ENCODE data around the gene GSTO1. TPM values are rescaled to one million over a fixed set of nuclear protein-coding genes. Genes with fewer than 3 reads are reported as not detected.

Gene GSTO1
- total RNA-seq, 1 donor from 2014 or later, result 195 TPM

DNA sequence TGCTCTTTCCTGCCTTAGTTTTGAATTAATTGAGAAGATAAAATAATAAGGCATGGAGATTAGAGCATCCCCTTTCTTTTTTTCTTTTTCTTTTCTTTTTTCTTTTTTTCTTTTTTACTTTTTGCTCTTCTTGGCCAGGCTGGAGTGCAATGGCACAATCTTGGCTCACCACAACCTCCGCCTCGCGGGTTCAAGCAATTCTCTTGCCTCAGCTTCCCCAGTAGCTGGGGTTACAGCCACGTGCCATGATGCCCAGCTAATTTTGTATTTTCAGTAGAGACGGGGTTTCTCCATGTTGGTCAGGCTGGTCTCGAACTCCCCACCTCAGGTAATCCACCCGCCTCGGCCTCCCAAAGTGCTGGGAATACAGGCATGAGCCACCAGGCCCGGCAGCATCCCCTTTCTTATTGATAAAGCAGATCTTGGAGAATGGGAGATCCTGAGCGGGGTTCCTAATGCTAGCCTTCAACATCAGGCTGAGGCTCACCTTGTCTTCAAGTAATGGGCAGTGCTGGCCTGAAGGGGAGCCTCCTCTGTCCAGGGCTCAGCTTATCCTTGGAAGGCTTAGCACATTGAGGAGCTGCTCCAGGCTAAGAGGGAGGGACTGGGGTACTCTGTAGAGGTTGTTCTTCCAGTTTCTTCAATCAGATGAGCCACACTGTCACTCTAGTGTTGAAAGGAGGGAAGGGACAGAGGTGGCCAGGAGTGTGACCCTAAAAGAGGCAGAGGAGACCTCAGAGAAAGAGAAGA, 42.2 kb downstream of the GSTO1 start:
- H3K4me3 ChIP-seq (ENCODE audit: low read depth, low read length), result no peak overlapping the region
- TF ChIP-seq, protein P1, sequence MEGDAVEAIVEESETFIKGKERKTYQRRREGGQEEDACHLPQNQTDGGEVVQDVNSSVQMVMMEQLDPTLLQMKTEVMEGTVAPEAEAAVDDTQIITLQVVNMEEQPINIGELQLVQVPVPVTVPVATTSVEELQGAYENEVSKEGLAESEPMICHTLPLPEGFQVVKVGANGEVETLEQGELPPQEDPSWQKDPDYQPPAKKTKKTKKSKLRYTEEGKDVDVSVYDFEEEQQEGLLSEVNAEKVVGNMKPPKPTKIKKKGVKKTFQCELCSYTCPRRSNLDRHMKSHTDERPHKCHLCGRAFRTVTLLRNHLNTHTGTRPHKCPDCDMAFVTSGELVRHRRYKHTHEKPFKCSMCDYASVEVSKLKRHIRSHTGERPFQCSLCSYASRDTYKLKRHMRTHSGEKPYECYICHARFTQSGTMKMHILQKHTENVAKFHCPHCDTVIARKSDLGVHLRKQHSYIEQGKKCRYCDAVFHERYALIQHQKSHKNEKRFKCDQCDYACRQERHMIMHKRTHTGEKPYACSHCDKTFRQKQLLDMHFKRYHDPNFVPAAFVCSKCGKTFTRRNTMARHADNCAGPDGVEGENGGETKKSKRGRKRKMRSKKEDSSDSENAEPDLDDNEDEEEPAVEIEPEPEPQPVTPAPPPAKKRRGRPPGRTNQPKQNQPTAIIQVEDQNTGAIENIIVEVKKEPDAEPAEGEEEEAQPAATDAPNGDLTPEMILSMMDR (conservative IDR thresholded peaks at IDR 0.05; ENCODE audit: low read depth, low read length), result no peak
- no peak for DNase-seq (ENCODE audit: low read depth)

DNA sequence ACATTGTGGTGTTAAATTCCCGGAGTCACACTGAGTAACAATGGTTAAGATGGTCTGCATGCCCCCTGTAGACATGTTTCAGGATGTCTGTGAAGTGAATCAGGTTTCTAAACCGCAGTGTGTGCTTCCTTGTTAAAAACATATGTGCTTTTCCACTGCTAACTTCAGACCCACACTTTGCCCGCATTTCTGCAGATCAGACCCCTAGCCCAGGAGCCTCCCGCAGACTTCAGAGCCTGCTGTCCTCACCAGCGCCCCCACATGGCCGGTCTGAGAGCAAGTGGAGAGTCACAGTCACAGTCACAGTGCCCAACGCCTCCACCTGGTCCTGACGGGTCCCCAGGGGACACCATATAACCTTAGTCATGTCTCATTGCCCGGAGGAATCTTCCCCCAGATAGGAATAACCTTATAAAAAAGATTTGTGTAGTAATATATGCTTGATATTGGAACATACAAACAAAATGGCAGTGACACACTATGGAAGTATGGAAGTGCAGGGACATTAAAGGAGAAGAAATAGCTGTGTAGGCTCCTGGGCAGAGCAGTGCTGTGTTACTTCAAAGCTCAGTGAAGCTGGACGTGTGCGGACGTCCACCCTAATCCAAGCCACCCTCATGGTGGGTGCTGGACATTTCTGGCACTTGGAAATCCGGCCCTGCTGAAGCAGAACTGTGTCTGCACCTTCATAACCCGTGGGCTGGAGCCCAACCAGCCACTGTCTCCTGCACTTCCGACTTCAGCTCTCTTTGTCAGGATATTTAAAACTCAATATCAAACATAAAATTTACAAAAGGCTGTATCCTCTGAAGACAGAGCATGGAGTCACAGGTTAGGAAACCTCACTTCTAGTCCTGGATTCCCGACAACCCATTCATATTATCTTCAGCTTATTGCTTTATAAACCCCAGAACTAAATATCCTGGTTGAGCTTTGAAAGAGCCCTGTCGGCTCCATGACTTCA, 43.3 kb downstream of the GSTO1 start:
- TF ChIP-seq, protein P1 (conservative IDR thresholded peaks at IDR 0.05; ENCODE audit: low read depth, low read length), result peak; percentile 59
- DNase-seq (ENCODE audit: low read depth), result no peak
- no peak overlapping the region for H3K4me3 ChIP-seq (ENCODE audit: low read depth, low read length)

DNA sequence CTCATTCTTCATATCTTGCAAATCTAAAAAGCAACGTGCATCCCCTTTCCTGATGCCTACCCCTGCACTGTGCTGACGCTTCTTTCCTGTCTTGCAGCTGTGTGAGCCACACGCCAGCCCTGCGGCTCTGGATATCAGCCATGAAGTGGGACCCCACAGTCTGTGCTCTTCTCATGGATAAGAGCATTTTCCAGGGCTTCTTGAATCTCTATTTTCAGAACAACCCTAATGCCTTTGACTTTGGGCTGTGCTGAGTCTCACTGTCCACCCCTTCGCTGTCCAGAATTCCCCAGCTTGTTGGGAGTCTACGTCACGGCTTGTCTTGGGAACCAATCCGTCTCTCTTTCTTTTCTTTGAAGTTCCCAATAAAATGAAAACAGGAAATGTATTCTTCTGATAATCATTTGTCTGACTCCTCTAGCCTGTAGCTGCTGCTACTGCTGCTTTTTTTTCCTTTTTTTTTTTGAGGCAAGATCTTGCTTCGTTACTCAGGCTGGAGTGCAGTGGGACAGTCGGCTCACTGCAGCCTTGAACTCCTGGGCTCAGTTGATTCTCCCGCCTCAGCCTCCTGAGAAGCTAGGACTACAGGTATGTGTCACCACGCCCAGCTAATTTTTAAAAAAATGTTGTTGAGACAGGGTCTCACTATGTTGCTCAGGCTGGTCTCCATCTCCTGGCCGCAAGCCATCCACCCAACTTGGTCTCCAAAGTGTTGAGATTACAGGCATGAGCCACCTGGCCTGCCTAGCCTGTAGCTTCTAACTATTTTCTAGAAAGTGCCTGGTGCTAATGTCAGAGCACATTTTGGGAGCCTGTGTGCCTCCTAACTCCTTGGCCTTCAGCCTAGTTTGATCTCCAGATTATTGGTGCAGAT, 44.6 kb downstream of the GSTO1 start:
- TF ChIP-seq, protein P1 (conservative IDR thresholded peaks at IDR 0.05; ENCODE audit: low read depth, low read length), result no peak
- H3K4me3 ChIP-seq (ENCODE audit: low read depth, low read length), result no peak overlapping the region

DNA sequence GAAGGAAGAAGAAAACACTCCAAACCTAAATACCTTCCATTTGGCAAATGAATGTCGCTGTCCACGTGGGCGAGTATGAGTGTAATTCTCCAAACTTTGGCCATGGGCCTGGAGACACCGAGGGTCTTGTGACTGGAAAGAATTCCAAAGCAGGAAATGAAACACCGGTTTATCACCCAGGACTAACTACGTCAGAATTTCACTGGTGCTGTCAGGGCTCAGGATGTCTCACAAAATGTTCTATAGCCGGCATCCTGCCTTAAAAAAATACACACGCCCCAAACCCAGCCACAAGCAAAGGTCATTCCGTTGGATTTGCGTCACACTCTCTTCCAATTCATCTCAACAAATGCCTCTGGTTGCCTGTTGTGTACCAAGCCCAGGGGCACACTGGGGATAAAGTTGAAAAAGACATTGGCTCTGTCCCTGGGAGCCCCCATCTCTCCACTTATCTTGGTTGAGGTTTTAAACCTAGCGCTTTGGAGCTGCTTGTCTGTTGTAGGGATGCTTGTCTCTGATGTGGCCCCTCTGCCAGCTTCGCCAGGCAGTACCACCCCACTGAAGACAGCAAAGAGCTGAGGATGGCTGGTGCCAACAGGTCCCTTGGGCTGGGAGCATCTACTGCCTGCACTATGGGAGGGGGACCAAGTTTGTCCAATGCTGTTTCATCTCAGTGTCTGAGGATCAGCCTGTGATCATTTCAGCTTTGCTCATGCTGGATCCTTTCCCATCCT, 45.5 kb downstream of the GSTO1 start:
- DNase-seq (ENCODE audit: low read depth), result no peak
- no peak overlapping the region for H3K4me3 ChIP-seq (ENCODE audit: low read depth, low read length)
- TF ChIP-seq, protein P1 (conservative IDR thresholded peaks at IDR 0.05; ENCODE audit: low read depth, low read length), result no peak

More for the DNA sequence above, 44.6 kb downstream of the GSTO1 start:
- no peak for DNase-seq (ENCODE audit: low read depth)

DNA sequence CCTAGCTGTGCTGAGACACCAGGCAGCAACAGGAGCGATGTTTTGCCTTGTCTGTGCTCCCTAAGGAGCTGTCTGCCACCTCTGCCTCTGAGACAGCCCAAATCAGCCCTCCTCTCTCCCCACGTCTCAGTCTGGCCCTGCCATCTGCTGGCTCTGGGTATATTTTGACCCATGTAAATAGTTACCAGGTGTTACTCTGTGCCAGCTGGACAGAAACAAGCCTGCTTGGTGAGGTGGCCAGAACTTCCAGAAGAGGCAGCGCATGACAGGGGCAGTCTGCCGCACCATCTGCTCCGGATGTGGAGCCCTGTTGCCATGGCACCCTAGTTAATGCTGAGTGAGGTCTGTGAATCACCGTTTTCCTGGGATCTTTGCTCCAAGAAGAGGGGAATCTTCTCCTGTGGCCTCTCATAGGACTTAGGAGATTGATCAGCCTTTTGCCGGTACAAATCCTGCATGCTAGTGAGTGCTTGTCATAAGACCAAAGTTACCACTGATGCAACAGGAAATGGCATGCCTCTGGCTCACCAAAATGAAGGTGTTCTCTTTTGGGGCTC, 46.1 kb downstream of the GSTO1 start:
- no peak overlapping the region for H3K4me3 ChIP-seq (ENCODE audit: low read depth, low read length)
- TF ChIP-seq, protein P1 (conservative IDR thresholded peaks at IDR 0.05; ENCODE audit: low read depth, low read length), result peak; percentile 38
- DNase-seq (ENCODE audit: low read depth), result peak; percentile 94
